Body of pancreas (tissue), 4 donors: ENCODE data around the gene GUCY2C.

Experiments used
- POLR2A ChIP-seq, 3 donors: fragments of 450-650 bp; IDR thresholded peaks; one replicate each; pipeline ENCODE4 v1.6.1; 2016; ENCODE audit warnings: antibody characterized with exemption in 3 of 3, mild to moderate bottlenecking in 2 of 3
- TF ChIP-seq, protein P1 (sequence below), 7 experiments: fragments of 450-650 bp in 4 of 7; fragments of 200-600 bp in 3 of 7; sonication (generic) in 3 of 7; IDR thresholded peaks; one replicate each; pipeline ENCODE4 v1.5.1; 2016 to 2019; ENCODE audit warnings: antibody characterized with exemption in 7 of 7

DNA sequence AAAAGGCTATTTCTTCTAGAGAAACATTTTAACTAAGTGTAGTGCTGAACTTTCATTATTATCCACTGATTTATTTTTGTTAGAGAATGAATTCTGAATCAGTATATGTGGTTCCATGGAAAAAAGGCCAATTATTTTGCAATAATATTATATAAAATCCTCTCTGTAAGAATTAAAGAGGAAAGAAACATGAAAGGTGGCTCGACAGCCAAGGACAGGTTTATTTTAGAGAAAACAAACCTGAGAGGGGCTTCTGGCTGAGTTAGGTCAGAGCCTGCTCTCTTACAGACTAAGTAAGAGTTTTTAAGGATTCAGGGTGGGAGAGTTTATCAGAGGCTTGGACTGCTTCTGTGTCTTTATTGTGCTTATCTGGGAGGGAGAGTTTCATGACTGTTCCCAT is 46.7 kb upstream of the GUCY2C start:
- no peak for TF ChIP-seq POLR2A (IDR thresholded peaks at IDR 0.05)
- TF ChIP-seq, protein P1, sequence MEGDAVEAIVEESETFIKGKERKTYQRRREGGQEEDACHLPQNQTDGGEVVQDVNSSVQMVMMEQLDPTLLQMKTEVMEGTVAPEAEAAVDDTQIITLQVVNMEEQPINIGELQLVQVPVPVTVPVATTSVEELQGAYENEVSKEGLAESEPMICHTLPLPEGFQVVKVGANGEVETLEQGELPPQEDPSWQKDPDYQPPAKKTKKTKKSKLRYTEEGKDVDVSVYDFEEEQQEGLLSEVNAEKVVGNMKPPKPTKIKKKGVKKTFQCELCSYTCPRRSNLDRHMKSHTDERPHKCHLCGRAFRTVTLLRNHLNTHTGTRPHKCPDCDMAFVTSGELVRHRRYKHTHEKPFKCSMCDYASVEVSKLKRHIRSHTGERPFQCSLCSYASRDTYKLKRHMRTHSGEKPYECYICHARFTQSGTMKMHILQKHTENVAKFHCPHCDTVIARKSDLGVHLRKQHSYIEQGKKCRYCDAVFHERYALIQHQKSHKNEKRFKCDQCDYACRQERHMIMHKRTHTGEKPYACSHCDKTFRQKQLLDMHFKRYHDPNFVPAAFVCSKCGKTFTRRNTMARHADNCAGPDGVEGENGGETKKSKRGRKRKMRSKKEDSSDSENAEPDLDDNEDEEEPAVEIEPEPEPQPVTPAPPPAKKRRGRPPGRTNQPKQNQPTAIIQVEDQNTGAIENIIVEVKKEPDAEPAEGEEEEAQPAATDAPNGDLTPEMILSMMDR (IDR thresholded peaks at IDR 0.05): no peak
